ENCODE measurements around the gene PHC3.
"Not testable (repeated sequence)": the region's sequence is repeated elsewhere in the genome, so short reads cannot be mapped to it uniquely, and the experiment has no call there.

Gene PHC3

GRCh38 chr3:170180908-170181885, at the start of gene PHC3:
PHC3 (minus strand) TSS chr3:170181733; CDS start chr3:170181715, 18 bp downstream.
- DNase-seq = peak; percentile 95

GRCh38 chr3:170228093-170228766, 46.7 kb upstream of the PHC3 start:
- DNase-seq = no peak

GRCh38 chr3:170226426-170226960, 45.0 kb upstream of the PHC3 start:
- no peak for DNase-seq

GRCh38 chr3:170225166-170225565, 43.6 kb upstream of the PHC3 start:
- DNase-seq = no peak

GRCh38 chr3:170222647-170223541, 41.4 kb upstream of the PHC3 start:
- no peak for DNase-seq

- DNase-seq = peak; percentile 87
Observed at GRCh38 chr3:170221924-170222646, 40.6 kb upstream of the PHC3 start, which contains the start of gene PRKCI. PRKCI (plus strand) TSS chr3:170222424; CDS start chr3:170222670, 246 bp downstream.

- DNase-seq = no peak
Observed at GRCh38 chr3:170220871-170221270, 39.3 kb upstream of the PHC3 start.

GRCh38 chr3:170219850-170220249, 38.3 kb upstream of the PHC3 start:
- no peak for DNase-seq

GRCh38 chr3:170211668-170212067, 30.1 kb upstream of the PHC3 start:
- no peak for DNase-seq

- no peak for DNase-seq
Observed at GRCh38 chr3:170207717-170208116, 26.2 kb upstream of the PHC3 start.

- DNase-seq = not testable (repeated sequence)
Observed at GRCh38 chr3:170206164-170206762, 24.7 kb upstream of the PHC3 start.

GRCh38 chr3:170205302-170205701, 23.8 kb upstream of the PHC3 start:
- DNase-seq = no peak

- no peak for DNase-seq
Observed at GRCh38 chr3:170204509-170204908, 23.0 kb upstream of the PHC3 start.

- no peak for DNase-seq
Observed at GRCh38 chr3:170204023-170204472, 22.5 kb upstream of the PHC3 start.

GRCh38 chr3:170203457-170203856, 21.9 kb upstream of the PHC3 start:
- no peak for DNase-seq

- DNase-seq = no peak
Observed at GRCh38 chr3:170201527-170201926, 20.0 kb upstream of the PHC3 start.

- DNase-seq = no peak
Observed at GRCh38 chr3:170200987-170201386, 19.5 kb upstream of the PHC3 start.

- no peak for DNase-seq
Observed at GRCh38 chr3:170196833-170197232, 15.3 kb upstream of the PHC3 start.

GRCh38 chr3:170195759-170196158, 14.2 kb upstream of the PHC3 start:
- DNase-seq = not testable (repeated sequence)

GRCh38 chr3:170189398-170190256, 8.1 kb upstream of the PHC3 start:
- no peak for DNase-seq
